Spleen (tissue), 11 donors: ENCODE data around the gene ELMO3. TPM values are rescaled to one million over a fixed set of nuclear protein-coding genes. Genes with fewer than 3 reads are reported as not detected.

Experiments used
- DNase-seq: peaks from one replicate; pipeline ENCODE4 v3.0.0-alpha.2; 2020
- H3K27ac ChIP-seq, 8 donors: fragments of 200-600 bp; sonication (generic) in 7 of 8; 1 replicate in 4 of 8; 2 replicates in 4 of 8; pipeline versions ENCODE4 v1.5.0 to v1.8.0; 2016 to 2021; ENCODE audit warnings: inconsistent platforms in 4 of 8, mild to moderate bottlenecking in 4 of 8, moderate library complexity in 1 of 8
- H3K27me3 ChIP-seq, 7 donors: fragments of 200-600 bp; sonication (generic) in 6 of 7; replicated peaks in 1 of 7; 1 replicate in 4 of 7; 2 replicates in 3 of 7; pipeline versions ENCODE4 v1.5.0 to v1.8.0; 2016 to 2021; ENCODE audit warnings: inconsistent platforms in 3 of 7, mild to moderate bottlenecking in 1 of 7
- H3K36me3 ChIP-seq, 6 donors: fragments of 200-600 bp; sonication (generic) in 5 of 6; 1 replicate in 4 of 6; 2 replicates in 2 of 6; pipeline versions ENCODE4 v1.5.0 to v1.8.0; 2016 to 2021; ENCODE audit warnings: inconsistent platforms in 2 of 6
- H3K4me1 ChIP-seq, 6 donors: fragments of 200-600 bp; sonication (generic) in 5 of 6; 1 replicate in 3 of 6; 2 replicates in 3 of 6; pipeline versions ENCODE4 v1.5.0 to v1.8.0; 2016 to 2021; ENCODE audit warnings: inconsistent platforms in 3 of 6
- H3K4me3 ChIP-seq, 8 donors: fragments of 200-600 bp; sonication (generic) in 7 of 8; 1 replicate in 4 of 8; 2 replicates in 4 of 8; pipeline versions ENCODE4 v1.5.0 to v1.8.0; 2016 to 2021; ENCODE audit warnings: inconsistent platforms in 4 of 8, mild to moderate bottlenecking in 4 of 8, moderate library complexity in 2 of 8
- H3K9me3 ChIP-seq, 8 donors: fragments of 200-600 bp; sonication (generic) in 7 of 8; 1 replicate in 4 of 8; 2 replicates in 4 of 8; pipeline versions ENCODE4 v1.5.0 to v1.8.0; 2016 to 2021; ENCODE audit warnings: inconsistent platforms in 4 of 8
- POLR2A ChIP-seq, 3 donors: fragments of 450-650 bp; IDR thresholded peaks; one replicate each; pipeline ENCODE4 v1.5.1; 2017; ENCODE audit warnings: antibody characterized with exemption in 3 of 3, mild to moderate bottlenecking in 1 of 3
- POLR2AphosphoS5 ChIP-seq, 3 donors: sonication (generic); formaldehyde crosslinking; IDR thresholded peaks; one replicate each; pipeline ENCODE4 v1.5.1; 2017; ENCODE audit warnings: antibody characterized with exemption in 3 of 3
- WGBS, 5 donors: extraction: QIAGEN DNeasy Blood & Tissue Kit in 3 of 5; methylation state at CpG; one replicate each; pipeline versions ENCODE4 v1.1.5 to v1.1.7; 2013 to 2018; 5-methylcytosine and 5-hydroxymethylcytosine counted together
- intact Hi-C: fragments of 100-400 bp; cut with DNase I; formaldehyde crosslinking; loops from one replicate; pipeline ENCODE4 v1.15.0; 2023; ENCODE audit warnings: low total_unique reads
- polyA plus RNA-seq, 3 donors: library from polyadenylated mRNA; stranded (reverse); fragments of 200-250 nt; gene quantifications; one replicate each; pipeline ENCODE4 v1.2.1, GENCODE V29; 2013
- total RNA-seq, 7 donors: library from RNA; depleted of rRNA in 3 of 7; stranded (reverse); fragments of >200 nt in 3 of 7; fragmentation: NEBNext Ultra II Directional in 4 of 7; extraction: Animal tissue kit (Norgen Biotek cat#: 25700) in 4 of 7; gene quantifications; one replicate each; pipeline versions ENCODE4 v1.1.0 to v1.2.1, GENCODE V29; 2016 to 2021
- TF ChIP-seq, protein P1 (sequence below), 11 experiments: fragments of 200-600 bp in 7 of 11; fragments of 450-650 bp in 4 of 11; sonication (generic) in 4 of 11; IDR thresholded peaks in 8 of 11; conservative IDR thresholded peaks in 3 of 11; 1 replicate in 7 of 11; 2 replicates in 4 of 11; pipeline versions ENCODE4 v1.4.0 to v1.8.0; 2016 to 2021; ENCODE audit warnings: antibody characterized with exemption in 11 of 11, inconsistent platforms in 4 of 11, mild to moderate bottlenecking in 1 of 11
- donor health status: healthy with polysubstance abuse.
- donor health status: DM: no; HTN: no; CAD: no; lungs with moderate emphysema.
- donor health status: DM: no; HTN: no; CAD: no.
- donor health status: Bipolar disorder and iron deficiency.
- donor health status: healthy.
- donor health status: DM: no; HTN: no; CAD: no.
- donor health status: DM: yes; HTN: yes; CAD: no.

Gene ELMO3
- total and polyA plus RNA-seq, 10 donors = 2.8 to 8.7 (median 4.0) TPM

DNA sequence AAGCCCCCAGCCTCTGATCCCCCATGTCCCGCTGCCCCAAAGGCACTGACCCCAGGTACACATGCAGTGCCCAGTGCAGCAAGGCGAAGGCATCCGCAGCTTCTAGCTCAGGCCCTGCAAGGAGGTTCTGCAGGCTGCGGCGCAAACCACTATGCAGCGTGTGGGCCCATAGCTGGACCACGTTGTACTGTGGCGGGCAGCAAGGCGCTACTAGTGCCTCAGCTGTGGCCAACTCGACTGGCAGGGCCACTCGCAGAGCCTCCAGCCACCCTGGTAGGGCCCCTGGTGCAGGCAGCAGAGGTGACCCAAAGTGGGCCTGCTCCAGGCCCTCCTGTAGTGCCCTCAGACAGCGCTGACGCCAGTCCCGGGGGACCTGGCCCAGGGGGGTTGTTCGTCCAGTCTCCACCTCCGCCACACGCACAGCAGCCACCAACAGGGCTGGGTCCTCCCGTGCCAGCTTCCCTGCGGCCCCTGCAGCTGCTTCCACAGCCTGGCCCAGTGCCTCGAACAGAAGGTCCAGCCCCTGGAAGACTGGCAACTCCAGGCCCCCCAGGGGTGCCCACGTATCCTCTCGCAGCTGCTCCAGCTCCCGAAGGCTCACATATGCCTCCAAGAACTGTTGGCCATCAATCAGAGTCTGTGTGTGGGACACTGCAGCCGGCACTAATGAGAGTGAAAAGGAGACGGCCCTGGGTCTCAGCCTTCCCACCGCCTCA lies 11.6 kb upstream of the ELMO3 start:
- TF ChIP-seq POLR2AphosphoS5 (IDR thresholded peaks at IDR 0.05) (no peak), POLR2A (IDR thresholded peaks at IDR 0.05) (no peak)
- TF ChIP-seq, protein P1, sequence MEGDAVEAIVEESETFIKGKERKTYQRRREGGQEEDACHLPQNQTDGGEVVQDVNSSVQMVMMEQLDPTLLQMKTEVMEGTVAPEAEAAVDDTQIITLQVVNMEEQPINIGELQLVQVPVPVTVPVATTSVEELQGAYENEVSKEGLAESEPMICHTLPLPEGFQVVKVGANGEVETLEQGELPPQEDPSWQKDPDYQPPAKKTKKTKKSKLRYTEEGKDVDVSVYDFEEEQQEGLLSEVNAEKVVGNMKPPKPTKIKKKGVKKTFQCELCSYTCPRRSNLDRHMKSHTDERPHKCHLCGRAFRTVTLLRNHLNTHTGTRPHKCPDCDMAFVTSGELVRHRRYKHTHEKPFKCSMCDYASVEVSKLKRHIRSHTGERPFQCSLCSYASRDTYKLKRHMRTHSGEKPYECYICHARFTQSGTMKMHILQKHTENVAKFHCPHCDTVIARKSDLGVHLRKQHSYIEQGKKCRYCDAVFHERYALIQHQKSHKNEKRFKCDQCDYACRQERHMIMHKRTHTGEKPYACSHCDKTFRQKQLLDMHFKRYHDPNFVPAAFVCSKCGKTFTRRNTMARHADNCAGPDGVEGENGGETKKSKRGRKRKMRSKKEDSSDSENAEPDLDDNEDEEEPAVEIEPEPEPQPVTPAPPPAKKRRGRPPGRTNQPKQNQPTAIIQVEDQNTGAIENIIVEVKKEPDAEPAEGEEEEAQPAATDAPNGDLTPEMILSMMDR (IDR thresholded peaks at IDR 0.05 in 8 of 11, conservative IDR thresholded peaks at IDR 0.05 in 3 of 11) = no peak
- Histone ChIP-seq H3K4me1 (peaks cover 21 to 82% (median 55%) of the 10 kb centered on the region in 6 donors), H3K9me3 (no peaks in the 10 kb centered on the region), H3K27ac (peak overlapping the region in 2 of 8 donors; percentile 95 to 99), H3K27me3 (peaks cover 0 to 32% (median 0%) of the 10 kb centered on the region in 7 donors), H3K36me3 (peaks cover 0 to 12% (median 0%) of the 10 kb centered on the region in 6 donors), H3K4me3 (no peak overlapping the region)
- WGBS, 5 donors = 85 to 90% (median 89%) methylated on average over 13 to 26 of the region's 26 CpGs
- intact Hi-C loops = no loop called here
- DNase-seq = no peak

DNA sequence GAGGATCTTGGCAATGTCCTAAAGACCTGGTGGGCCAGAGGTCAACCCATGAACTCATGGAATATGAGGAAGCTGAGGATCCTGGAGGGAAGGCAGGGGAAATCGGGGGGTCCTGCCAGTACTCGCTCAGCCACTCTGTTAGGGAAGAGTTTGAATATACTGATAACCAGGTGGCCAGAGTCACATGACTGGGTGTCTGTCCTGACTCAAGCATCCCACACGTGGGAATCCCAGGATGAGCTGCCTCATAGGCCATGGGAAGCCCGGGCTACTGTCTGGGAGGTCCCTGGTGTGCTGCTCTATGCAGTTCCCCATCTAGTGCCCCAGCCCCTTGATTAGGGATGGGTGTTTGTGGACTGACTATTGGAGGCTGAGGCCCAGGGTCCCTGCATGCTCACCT lies 10.6 kb upstream of the ELMO3 start:
- H3K4me1 ChIP-seq = peaks cover 31 to 82% (median 57%) of the 10 kb centered on the region in 6 donors
- no peak for DNase-seq
- peak overlapping the region in 5 of 8 donors; percentile 35 to 69 (median 46) for H3K4me3 ChIP-seq
- TF ChIP-seq POLR2AphosphoS5 (IDR thresholded peaks at IDR 0.05) (no peak), POLR2A (IDR thresholded peaks at IDR 0.05) (no peak)
- TF ChIP-seq, protein P1 (IDR thresholded peaks at IDR 0.05 in 8 of 11, conservative IDR thresholded peaks at IDR 0.05 in 3 of 11) = no peak
- intact Hi-C loops = no loop called here
- 47 to 82% (median 72%) methylated on average over 2 to 4 of the region's 4 CpGs for WGBS, 5 donors
- H3K36me3 ChIP-seq = peaks cover 0 to 17% (median 0%) of the 10 kb centered on the region in 6 donors
- H3K9me3 ChIP-seq = no peaks in the 10 kb centered on the region
- H3K27ac ChIP-seq = peak overlapping the region in 2 of 8 donors; percentile 21 to 95
- peaks cover 0 to 32% (median 0%) of the 10 kb centered on the region in 7 donors for H3K27me3 ChIP-seq

DNA sequence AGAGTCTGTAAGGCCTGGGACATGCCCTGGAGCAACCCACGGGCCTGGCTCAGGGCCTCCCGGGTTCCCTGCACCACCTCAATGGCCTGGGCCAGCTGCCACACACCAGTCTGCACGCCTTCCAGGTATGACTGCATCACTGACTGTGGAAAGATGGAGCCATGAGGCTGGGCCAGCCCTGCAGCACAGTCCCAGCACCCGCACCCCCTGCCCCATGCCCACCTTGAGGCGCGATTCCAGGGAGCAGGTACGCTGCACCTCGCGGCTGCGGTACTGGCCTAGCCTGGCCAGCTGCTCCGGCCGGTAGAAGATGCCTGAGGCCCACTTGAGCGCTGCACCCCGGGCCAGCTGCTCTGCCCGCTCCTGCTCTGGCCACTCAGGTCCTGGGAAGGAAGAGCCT lies 10.1 kb upstream of the ELMO3 start:
- Histone ChIP-seq H3K9me3 (no peaks in the 10 kb centered on the region), H3K4me3 (peak overlapping the region in 6 of 8 donors; percentile 13 to 69 (median 44)), H3K36me3 (peaks cover 0 to 22% (median under 1%) of the 10 kb centered on the region in 6 donors), H3K4me1 (peaks cover 35 to 85% (median 61%) of the 10 kb centered on the region in 6 donors), H3K27me3 (peaks cover 0 to 32% (median 0%) of the 10 kb centered on the region in 7 donors), H3K27ac (peak overlapping the region in 4 of 8 donors; percentile 21 to 95 (median 70))
- 78 to 97% (median 87%) methylated on average over 6 to 15 of the region's 15 CpGs for WGBS, 5 donors
- DNase-seq = no peak
- intact Hi-C loops = no loop called here
- TF ChIP-seq, protein P1 (IDR thresholded peaks at IDR 0.05 in 8 of 11, conservative IDR thresholded peaks at IDR 0.05 in 3 of 11) = no peak
- TF ChIP-seq POLR2AphosphoS5 (IDR thresholded peaks at IDR 0.05) (no peak), POLR2A (IDR thresholded peaks at IDR 0.05) (no peak)

DNA sequence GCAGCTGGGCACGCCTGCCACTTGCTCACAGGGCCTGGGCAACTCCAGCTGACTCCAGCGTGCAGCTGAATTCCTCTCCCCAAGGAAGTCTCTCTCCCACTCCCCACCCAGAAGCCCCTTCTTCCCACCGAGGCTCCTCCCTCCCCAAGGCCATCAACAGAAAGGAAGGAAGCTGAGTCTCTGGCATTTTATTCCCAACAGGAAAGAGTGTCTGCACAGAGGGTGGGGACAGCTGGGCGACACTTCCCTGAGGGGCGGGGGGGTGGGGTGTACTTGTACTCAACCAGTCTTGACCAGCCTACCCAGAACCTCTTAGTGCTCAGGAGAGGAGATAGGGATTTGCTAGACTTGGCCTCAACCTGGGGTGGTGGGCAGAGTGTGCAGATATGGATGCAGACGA lies 8.9 kb upstream of the ELMO3 start, which contains the start of gene EXOC3L1:
Gene EXOC3L1 (minus strand): TSS at position 96 of the 400 bp plus-strand sequence. CDS start 460 bp downstream, outside the sequence.
- Histone ChIP-seq H3K4me1 (peaks cover 31 to 87% (median 59%) of the 10 kb centered on the region in 6 donors), H3K36me3 (peaks cover 0 to 34% (median 12%) of the 10 kb centered on the region in 6 donors), H3K27me3 (peaks cover 0 to 25% (median 0%) of the 10 kb centered on the region in 7 donors), H3K27ac (peak within 1 kb of the TSS in 7 of 8 donors; percentile 11 to 95 (median 74)), H3K4me3 (peak within 1 kb of the TSS in 7 of 8 donors; percentile 29 to 69 (median 43)), H3K9me3 (no peaks in the 10 kb centered on the region)
- TF ChIP-seq, protein P1 (IDR thresholded peaks at IDR 0.05 in 8 of 11, conservative IDR thresholded peaks at IDR 0.05 in 3 of 11) = no peak
- peak in 2 of 3 donors; percentile 45 to 63 for TF ChIP-seq POLR2AphosphoS5 (IDR thresholded peaks at IDR 0.05)
- WGBS, 5 donors = 30 to 61% (median 46%) methylated on average over 6 of the region's 6 CpGs
- no peak for DNase-seq
- intact Hi-C loops = no loop called here
